ENCODE measurements around the gene AGAP3.

AGAP3 gene

DNA sequence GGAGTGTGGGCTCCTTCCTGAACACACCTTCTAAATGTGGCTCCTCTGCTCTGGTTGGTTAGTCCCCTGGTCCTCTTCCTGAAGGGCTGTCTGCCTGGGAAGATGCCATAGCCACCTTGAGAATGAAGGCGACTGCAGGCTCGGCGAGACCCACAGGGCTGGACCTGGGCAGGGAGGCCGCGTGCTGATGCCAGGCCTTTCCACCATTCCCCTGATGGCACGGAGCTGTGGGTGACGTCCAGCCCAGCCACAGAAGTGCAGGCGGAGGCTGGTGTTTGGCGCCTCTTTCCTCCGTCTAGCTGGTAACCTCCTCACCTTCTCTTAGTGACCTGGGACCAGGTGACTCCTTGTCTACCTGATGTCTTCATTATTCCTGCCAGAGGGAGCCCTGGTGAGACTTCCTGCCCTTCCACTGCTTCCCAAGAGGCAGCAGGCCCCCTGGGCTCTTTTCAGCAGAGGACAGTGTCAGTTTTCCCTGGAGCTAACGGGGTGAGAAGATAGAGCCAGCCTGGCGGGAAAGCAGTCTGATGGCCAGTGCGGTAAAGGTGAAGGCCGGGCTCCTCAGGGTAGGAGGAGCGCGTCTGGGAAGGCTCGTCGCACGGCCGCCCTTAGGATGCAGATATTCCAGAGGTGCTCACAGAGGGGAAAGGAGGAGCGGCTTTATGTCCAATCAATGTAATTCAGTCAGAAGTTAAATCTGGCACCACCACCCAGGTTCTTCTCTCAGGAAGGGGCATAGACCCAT is 46.4 kb downstream of the AGAP3 start:
- TF ChIP-seq POU2F2 (IDR thresholded peaks at IDR 0.05; ENCODE audit: low read depth, low read length) (no peak), SPI1 (IDR thresholded peaks at IDR 0.05; ENCODE audit: low read depth, low read length) (no peak), POLR2A (IDR thresholded peaks at IDR 0.05; ENCODE audit: low read depth, low read length) (no peak), TAF1 (IDR thresholded peaks at IDR 0.05; ENCODE audit: low read depth, low read length) (no peak), PAX5 (IDR thresholded peaks at IDR 0.05; ENCODE audit: insufficient read depth, low read length, severe bottlenecking) (no peak), POLR2AphosphoS5 (IDR thresholded peaks at IDR 0.05; ENCODE audit: low read depth, low read length) (no peak)
- no peak for FAIRE-seq
- DNase-seq (ENCODE audit: insufficient read length, low spot score): no peak

DNA sequence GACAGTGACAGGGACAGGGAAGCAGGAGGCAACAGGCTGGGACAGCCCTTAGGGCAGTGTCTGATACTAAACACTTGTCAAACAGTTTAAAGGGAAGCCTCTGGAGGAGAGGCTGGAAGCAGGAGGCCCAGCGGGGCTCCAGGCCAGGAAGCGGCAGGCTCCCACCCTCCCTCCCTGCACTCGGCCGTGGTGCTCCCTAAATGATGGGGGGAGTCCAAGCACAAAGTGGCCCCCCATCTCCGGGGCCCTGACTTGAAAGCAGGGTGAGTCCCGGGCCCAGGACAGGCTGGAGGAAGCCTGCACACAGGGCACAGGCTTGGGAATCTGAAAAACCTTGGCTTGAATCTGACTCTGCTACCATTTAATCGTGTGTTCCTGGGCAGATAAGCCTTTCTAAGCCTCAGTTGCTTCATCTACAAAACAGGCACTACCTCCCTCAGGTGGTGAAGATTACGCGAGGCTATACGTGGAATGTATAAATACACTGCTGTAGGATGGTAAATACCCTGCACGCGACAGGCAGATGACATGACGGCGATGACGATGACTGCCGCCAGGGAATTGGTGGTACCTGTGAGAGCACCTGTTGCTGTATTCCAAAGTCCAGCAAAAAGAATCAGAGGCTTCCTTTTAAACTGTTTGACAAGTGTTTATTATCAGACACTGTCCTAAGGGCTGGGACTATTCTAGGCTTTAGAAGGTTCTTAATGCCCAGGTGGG is 47.2 kb downstream of the AGAP3 start:
- DNase-seq (ENCODE audit: insufficient read length, low spot score) (no peak), FAIRE-seq (no peak)
- TF ChIP-seq POLR2A (IDR thresholded peaks at IDR 0.05; ENCODE audit: low read depth, low read length): no peak
- no peak for TF ChIP-seq SPI1 (IDR thresholded peaks at IDR 0.05; ENCODE audit: low read depth, low read length)
- TF ChIP-seq POLR2AphosphoS5 (IDR thresholded peaks at IDR 0.05; ENCODE audit: low read depth, low read length): no peak
- TF ChIP-seq POU2F2 (IDR thresholded peaks at IDR 0.05; ENCODE audit: low read depth, low read length): no peak
- TF ChIP-seq PAX5 (IDR thresholded peaks at IDR 0.05; ENCODE audit: insufficient read depth, low read length, severe bottlenecking): no peak
- no peak for TF ChIP-seq TAF1 (IDR thresholded peaks at IDR 0.05; ENCODE audit: low read depth, low read length)

DNA sequence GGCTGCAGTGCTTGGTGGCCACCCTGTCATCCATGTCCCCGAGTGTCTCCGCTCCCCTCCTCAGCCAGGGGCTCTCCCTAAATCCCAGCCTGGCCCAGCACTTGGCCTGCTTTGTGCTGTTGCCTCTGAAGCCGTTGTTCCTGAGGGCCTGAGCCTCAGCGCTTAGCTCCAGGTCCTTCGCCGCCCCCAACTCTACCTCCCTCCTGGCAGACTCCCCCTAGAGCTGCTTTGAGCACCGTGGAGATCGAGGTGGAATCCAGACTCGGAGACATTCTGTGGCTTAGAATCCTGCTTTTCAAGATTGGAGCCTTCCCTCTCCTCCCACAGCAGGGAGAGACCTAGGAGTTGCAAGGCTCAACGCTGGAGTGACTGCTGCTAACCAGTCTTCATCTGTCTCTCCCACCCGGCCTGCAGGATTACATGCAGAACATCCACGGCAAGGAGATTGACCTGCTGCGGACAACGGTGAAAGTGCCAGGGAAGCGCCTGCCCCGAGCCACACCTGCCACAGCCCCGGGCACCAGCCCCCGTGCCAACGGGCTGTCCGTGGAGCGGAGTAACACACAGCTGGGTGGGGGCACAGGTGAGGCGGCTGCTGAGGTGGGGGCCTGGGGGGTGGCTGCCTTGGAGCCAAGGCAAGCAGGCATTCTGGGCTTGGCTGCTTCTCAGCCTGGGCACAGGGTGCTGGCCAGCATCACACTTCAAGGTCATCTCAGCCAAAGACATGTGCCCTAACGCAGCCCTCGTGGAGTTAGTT is 47.9 kb downstream of the AGAP3 start:
- FAIRE-seq (no peak), DNase-seq (ENCODE audit: insufficient read length, low spot score) (no peak)
- TF ChIP-seq POU2F2 (IDR thresholded peaks at IDR 0.05; ENCODE audit: low read depth, low read length) (no peak), TAF1 (IDR thresholded peaks at IDR 0.05; ENCODE audit: low read depth, low read length) (no peak), POLR2A (IDR thresholded peaks at IDR 0.05; ENCODE audit: low read depth, low read length) (no peak), POLR2AphosphoS5 (IDR thresholded peaks at IDR 0.05; ENCODE audit: low read depth, low read length) (no peak), PAX5 (IDR thresholded peaks at IDR 0.05; ENCODE audit: insufficient read depth, low read length, severe bottlenecking) (no peak), SPI1 (IDR thresholded peaks at IDR 0.05; ENCODE audit: low read depth, low read length) (no peak)

DNA sequence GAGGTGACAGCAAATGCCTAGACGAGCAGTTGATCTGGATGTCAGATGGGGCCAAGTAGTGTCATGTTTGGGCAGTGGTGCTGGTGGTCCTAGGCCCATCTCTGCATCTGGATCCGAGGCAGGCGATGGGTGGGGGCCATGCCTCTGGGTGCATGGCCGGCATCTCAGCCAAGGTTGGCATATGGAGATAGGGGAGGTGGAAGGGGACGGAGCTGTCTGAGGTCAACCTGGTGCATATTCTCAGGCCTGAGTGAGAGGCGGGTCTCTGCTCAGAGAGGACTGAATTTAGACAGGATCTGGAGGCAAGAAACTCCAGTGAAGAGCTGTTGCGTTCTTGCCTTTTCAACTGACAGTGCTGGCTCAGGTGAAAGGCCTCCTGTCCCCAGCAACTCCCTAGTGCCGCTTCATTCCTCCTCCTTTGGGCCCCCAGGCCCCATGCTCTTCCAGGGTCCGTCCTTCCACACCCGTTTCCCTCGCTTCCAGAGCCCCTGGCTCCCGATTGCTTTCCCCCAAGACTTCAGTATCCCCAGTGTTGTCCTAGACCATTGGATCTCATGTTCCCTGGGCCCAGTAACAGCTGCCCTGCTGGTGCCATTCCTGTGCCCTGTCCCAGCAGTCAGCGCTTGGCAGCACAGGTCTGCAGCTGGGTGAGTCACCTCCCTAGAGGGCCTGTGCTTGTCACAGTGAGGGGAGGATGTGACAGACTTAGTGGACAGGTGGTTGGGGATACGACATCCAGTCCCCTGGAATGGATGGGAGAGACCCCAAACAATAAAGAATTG is 48.7 kb downstream of the AGAP3 start:
- FAIRE-seq (no peak), DNase-seq (ENCODE audit: insufficient read length, low spot score) (no peak)
- no peak for TF ChIP-seq SPI1 (IDR thresholded peaks at IDR 0.05; ENCODE audit: low read depth, low read length)
- no peak for TF ChIP-seq PAX5 (IDR thresholded peaks at IDR 0.05; ENCODE audit: insufficient read depth, low read length, severe bottlenecking)
- TF ChIP-seq POLR2A (IDR thresholded peaks at IDR 0.05; ENCODE audit: low read depth, low read length): no peak
- no peak for TF ChIP-seq POLR2AphosphoS5 (IDR thresholded peaks at IDR 0.05; ENCODE audit: low read depth, low read length)
- no peak for TF ChIP-seq TAF1 (IDR thresholded peaks at IDR 0.05; ENCODE audit: low read depth, low read length)
- TF ChIP-seq POU2F2 (IDR thresholded peaks at IDR 0.05; ENCODE audit: low read depth, low read length): no peak

DNA sequence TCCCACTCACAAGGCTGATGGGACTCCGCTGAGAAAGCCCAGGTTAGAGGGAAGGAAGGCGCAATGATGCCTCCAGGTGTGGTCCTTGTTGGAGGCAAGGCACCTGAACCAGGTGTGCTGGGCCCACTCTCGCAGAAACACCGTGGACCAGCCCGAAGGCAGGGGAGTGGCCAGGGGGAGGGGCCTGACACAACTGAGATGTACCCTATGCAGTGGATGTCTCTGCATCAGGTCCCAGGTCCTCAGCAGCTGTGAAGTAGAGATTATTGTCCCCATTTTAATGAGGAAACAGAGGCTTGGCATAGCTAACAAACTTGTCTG is 49.2 kb downstream of the AGAP3 start:
- FAIRE-seq (no peak), DNase-seq (ENCODE audit: insufficient read length, low spot score) (no peak)
- TF ChIP-seq POLR2AphosphoS5 (IDR thresholded peaks at IDR 0.05; ENCODE audit: low read depth, low read length) (no peak), SPI1 (IDR thresholded peaks at IDR 0.05; ENCODE audit: low read depth, low read length) (no peak), TAF1 (IDR thresholded peaks at IDR 0.05; ENCODE audit: low read depth, low read length) (no peak), POU2F2 (IDR thresholded peaks at IDR 0.05; ENCODE audit: low read depth, low read length) (no peak), PAX5 (IDR thresholded peaks at IDR 0.05; ENCODE audit: insufficient read depth, low read length, severe bottlenecking) (no peak), POLR2A (IDR thresholded peaks at IDR 0.05; ENCODE audit: low read depth, low read length) (no peak)

DNA sequence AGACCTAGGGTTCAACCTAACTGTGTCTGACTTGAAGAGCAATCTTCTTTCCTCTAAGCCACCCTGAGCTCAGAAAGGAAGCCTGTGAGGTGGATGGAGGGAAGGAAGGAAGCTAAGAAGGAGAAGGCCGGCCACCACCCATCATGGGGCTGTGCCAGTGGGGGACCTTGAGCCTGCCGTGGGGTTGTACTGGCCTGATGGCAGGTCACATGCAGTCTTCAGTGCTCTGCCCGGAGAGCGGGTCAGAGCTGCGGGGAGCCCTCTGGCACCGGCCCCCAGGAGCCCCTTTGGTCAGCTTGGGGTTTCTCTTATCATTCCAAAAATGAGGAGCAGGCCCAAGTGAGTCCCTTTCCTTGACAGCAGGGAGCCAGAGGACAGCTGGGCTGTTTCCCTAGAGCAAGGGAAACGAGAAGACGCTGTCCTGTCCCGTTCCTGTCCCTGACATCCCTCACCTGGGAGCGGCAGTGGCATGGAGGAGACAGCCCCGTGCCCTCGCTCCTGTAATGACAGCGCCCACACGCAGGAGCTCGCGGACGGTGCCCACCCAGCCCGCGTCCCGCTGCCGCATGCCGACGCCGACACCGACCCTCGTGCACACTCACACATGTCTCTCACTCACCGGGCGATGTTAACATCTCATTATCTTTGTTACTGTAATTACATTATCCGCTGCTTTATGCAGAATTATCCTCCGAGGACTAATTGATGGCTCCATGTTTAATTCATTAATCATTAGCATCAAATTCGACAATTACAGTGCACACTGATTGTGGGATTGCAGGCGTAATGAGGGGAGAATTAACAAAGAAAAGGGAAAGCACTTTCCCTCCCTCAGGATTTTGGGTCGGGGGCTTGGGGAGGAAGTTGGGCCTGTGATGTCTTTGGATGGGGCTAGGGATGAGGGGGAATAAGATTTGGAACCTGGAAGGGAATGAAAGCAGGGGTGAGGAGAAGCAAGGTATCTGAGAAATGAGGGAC is 49.9 kb downstream of the AGAP3 start:
- no peak for FAIRE-seq
- TF ChIP-seq PAX5 (IDR thresholded peaks at IDR 0.05; ENCODE audit: insufficient read depth, low read length, severe bottlenecking): no peak
- no peak for TF ChIP-seq POU2F2 (IDR thresholded peaks at IDR 0.05; ENCODE audit: low read depth, low read length)
- TF ChIP-seq SPI1 (IDR thresholded peaks at IDR 0.05; ENCODE audit: low read depth, low read length): no peak
- no peak for TF ChIP-seq TAF1 (IDR thresholded peaks at IDR 0.05; ENCODE audit: low read depth, low read length)
- no peak for TF ChIP-seq POLR2AphosphoS5 (IDR thresholded peaks at IDR 0.05; ENCODE audit: low read depth, low read length)
- no peak for TF ChIP-seq POLR2A (IDR thresholded peaks at IDR 0.05; ENCODE audit: low read depth, low read length)
- no peak for DNase-seq (ENCODE audit: insufficient read length, low spot score)

DNA sequence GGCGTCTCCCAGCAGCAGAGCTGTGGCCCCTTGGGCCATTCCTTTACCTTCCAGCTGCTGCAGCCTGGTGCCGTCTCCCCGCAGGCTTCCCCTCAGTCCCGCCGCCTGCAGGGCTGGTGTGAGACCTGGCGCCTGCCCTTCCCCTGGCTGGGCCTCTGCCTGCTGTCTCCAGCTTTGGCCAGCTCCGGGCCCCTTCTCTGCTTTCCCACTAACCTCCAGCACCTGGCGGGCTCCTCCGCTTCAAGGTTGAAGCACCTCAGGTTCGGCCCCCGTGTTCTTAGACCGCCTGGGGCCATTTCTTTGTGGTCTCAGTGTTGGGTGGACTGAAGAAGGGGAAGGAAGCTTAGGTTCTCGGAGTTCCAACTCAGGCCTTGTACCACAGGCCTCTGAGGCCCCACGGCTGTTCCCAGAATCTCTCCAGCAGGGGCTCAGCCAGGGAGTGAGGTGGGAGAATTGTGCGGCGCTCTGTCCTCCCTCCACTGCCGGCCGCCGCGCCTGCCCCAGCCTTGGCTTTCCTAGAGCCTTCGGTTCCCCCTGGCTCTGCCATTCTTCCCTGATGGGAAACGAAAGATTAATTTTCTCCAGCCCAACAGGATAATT is 50.9 kb downstream of the AGAP3 start:
- FAIRE-seq (no peak), DNase-seq (ENCODE audit: insufficient read length, low spot score) (peak; percentile 16)
- TF ChIP-seq POLR2A (IDR thresholded peaks at IDR 0.05; ENCODE audit: low read depth, low read length) (no peak), POLR2AphosphoS5 (IDR thresholded peaks at IDR 0.05; ENCODE audit: low read depth, low read length) (no peak), PAX5 (IDR thresholded peaks at IDR 0.05; ENCODE audit: insufficient read depth, low read length, severe bottlenecking) (no peak), TAF1 (IDR thresholded peaks at IDR 0.05; ENCODE audit: low read depth, low read length) (no peak), SPI1 (IDR thresholded peaks at IDR 0.05; ENCODE audit: low read depth, low read length) (no peak), POU2F2 (IDR thresholded peaks at IDR 0.05; ENCODE audit: low read depth, low read length) (no peak)

Data from GM12891 (cell line).